NK-92 (cell line): ENCODE measurements around the gene SPHKAP.
"Not testable (repeated sequence)": the region's sequence is repeated elsewhere in the genome, so short reads cannot be mapped to it uniquely, and the experiment has no call there.

Experiments
- DNase-seq: peaks from one replicate; lab custom pipeline; 2025; ENCODE audit not compliant: unreplicated experiment; lab: John Stamatoyannopoulos, UW

The SPHKAP gene

GRCh38 chr2:228181098-228182019 is at the start of gene SPHKAP:
Gene SPHKAP (minus strand): TSS chr2:228181687. CDS start chr2:228181598, 89 bp downstream.
- DNase-seq = no peak

- no peak for DNase-seq
Measured at GRCh38 chr2:228227466-228227865, 46.0 kb upstream of the SPHKAP start.

- DNase-seq = no peak
Measured at GRCh38 chr2:228224410-228224809, 42.9 kb upstream of the SPHKAP start.

GRCh38 chr2:228218593-228218992 is 37.1 kb upstream of the SPHKAP start:
- not testable (repeated sequence) for DNase-seq

GRCh38 chr2:228197504-228197903 is 16.0 kb upstream of the SPHKAP start:
- DNase-seq = no peak

GRCh38 chr2:228180181-228181097 is 1.0 kb downstream of the SPHKAP start:
- DNase-seq = no peak

GRCh38 chr2:228167290-228167689 is 14.2 kb downstream of the SPHKAP start:
- no peak for DNase-seq

- no peak for DNase-seq
Measured at GRCh38 chr2:228164718-228165117, 16.8 kb downstream of the SPHKAP start.

GRCh38 chr2:228157841-228158240 is 23.6 kb downstream of the SPHKAP start:
- DNase-seq = no peak

GRCh38 chr2:228144961-228145360 is 36.5 kb downstream of the SPHKAP start:
- DNase-seq = no peak

GRCh38 chr2:228140934-228141528 is 40.5 kb downstream of the SPHKAP start:
- DNase-seq = no peak

- DNase-seq = no peak
Measured at GRCh38 chr2:228136027-228136426, 45.5 kb downstream of the SPHKAP start.

- no peak for DNase-seq
Measured at GRCh38 chr2:228135300-228135699, 46.2 kb downstream of the SPHKAP start.

- DNase-seq = no peak
Measured at GRCh38 chr2:228131833-228132232, 49.7 kb downstream of the SPHKAP start.

- DNase-seq = no peak
Measured at GRCh38 chr2:228126401-228126800, 55.1 kb downstream of the SPHKAP start.

- no peak for DNase-seq
Measured at GRCh38 chr2:228118940-228119339, 62.5 kb downstream of the SPHKAP start.

- DNase-seq = no peak
Measured at GRCh38 chr2:228107846-228108245, 73.6 kb downstream of the SPHKAP start.

GRCh38 chr2:228105526-228106250 is 75.8 kb downstream of the SPHKAP start:
- no peak for DNase-seq

- DNase-seq = no peak
Measured at GRCh38 chr2:228104215-228104614, 77.3 kb downstream of the SPHKAP start.

- no peak for DNase-seq
Measured at GRCh38 chr2:228103379-228103778, 78.1 kb downstream of the SPHKAP start.

GRCh38 chr2:228102949-228103348 is 78.5 kb downstream of the SPHKAP start:
- no peak for DNase-seq
